Fibroblast of lung (primary cell): ENCODE measurements around the gene OR51E2. TPM values are rescaled to one million over a fixed set of nuclear protein-coding genes. Genes with fewer than 3 reads are reported as not detected.

Experiments
- DNase-seq, 2 donors: peaks; one replicate each; pipeline versions ENCODE4 v3.0.0 to v3.0.0-alpha.2; 2010; ENCODE audit warnings: low read depth in 2 of 2
- H2AFZ ChIP-seq: 2 replicates; pipeline ENCODE4 v1.5.1; 2012; ENCODE audit warnings: low read length, control low read depth, inconsistent platforms
- H3K27ac ChIP-seq: 2 replicates; pipeline ENCODE4 v1.5.1; 2011; ENCODE audit warnings: low read length, control low read depth; ENCODE audit not compliant: insufficient read depth
- H3K27me3 ChIP-seq: 2 replicates; pipeline ENCODE4 v1.5.1; 2011; ENCODE audit warnings: mild to moderate bottlenecking, low read length; ENCODE audit not compliant: control insufficient read depth, insufficient read depth
- H3K36me3 ChIP-seq: 2 replicates; pipeline ENCODE4 v1.5.1; 2011; ENCODE audit warnings: low read length; ENCODE audit not compliant: control insufficient read depth, insufficient read depth
- H3K4me1 ChIP-seq: 2 replicates; pipeline ENCODE4 v1.5.1; 2011; ENCODE audit warnings: low read length; ENCODE audit not compliant: control insufficient read depth, insufficient read depth; ENCODE audit errors: extremely low read depth
- H3K4me2 ChIP-seq: 2 replicates; pipeline ENCODE4 v1.5.1; 2011; ENCODE audit warnings: low read length, control low read depth; ENCODE audit not compliant: insufficient read depth; ENCODE audit errors: extremely low read depth
- H3K4me3 ChIP-seq, 4 experiments: fragments of 200-600 bp in 1 of 4; sonication (generic) in 1 of 4; replicated peaks in 1 of 4; 2 replicates each; pipeline ENCODE4 v1.5.1; 2011 to 2016; ENCODE audit warnings: low read length in 4 of 4, low read depth in 3 of 4, mild to moderate bottlenecking in 3 of 4, control low read depth in 2 of 4, inconsistent platforms in 1 of 4, mixed read lengths in 1 of 4; ENCODE audit not compliant: insufficient read depth in 1 of 4; ENCODE audit errors: control extremely low read depth in 1 of 4
- H3K79me2 ChIP-seq: 2 replicates; pipeline ENCODE4 v1.5.1; 2012; ENCODE audit warnings: mild to moderate bottlenecking, low read length, inconsistent platforms; ENCODE audit not compliant: control insufficient read depth, insufficient read depth
- H3K9ac ChIP-seq: 2 replicates; pipeline ENCODE4 v1.5.1; 2011; ENCODE audit warnings: mild to moderate bottlenecking, low read length, control low read depth; ENCODE audit not compliant: insufficient read depth
- H3K9me3 ChIP-seq: 2 replicates; pipeline ENCODE4 v1.5.1; 2012; ENCODE audit warnings: low read depth, low read length; ENCODE audit not compliant: control insufficient read depth, insufficient read depth
- H4K20me1 ChIP-seq: 2 replicates; pipeline ENCODE4 v1.5.1; 2011; ENCODE audit warnings: low read length; ENCODE audit not compliant: control insufficient read depth, insufficient read depth; ENCODE audit errors: extremely low read depth
- CTCF ChIP-seq, 2 donors: IDR thresholded peaks in 1 of 2; conservative IDR thresholded peaks in 1 of 2; 1 replicate in 1 of 2; 2 replicates in 1 of 2; pipeline ENCODE4 v1.5.1; 2011 to 2012; ENCODE audit warnings: low read length in 2 of 2, control low read depth in 1 of 2, inconsistent platforms in 1 of 2, low read depth in 1 of 2, mild to moderate bottlenecking in 1 of 2
- EZH2 ChIP-seq: IDR thresholded peaks from 2 replicates; pipeline ENCODE4 v1.5.1; 2012; ENCODE audit warnings: low read length, control low read depth, mild to moderate bottlenecking; ENCODE audit errors: missing control alignments
- polyA plus RNA-seq, 2 donors: library from polyadenylated mRNA; depleted of rRNA in 1 of 2; stranded (reverse) in 1 of 2; unstranded in 1 of 2; fragments of >200 nt; gene quantifications; 2 replicates each; pipeline ENCODE4 v1.2.1, GENCODE V29; 2011 to 2012; ENCODE audit warnings: missing spikeins in 1 of 2
- total RNA-seq: library from RNA; depleted of rRNA; stranded (reverse); fragments of >200 nt; gene quantifications from 2 replicates; pipeline ENCODE4 v1.2.1, GENCODE V29; 2014

Gene OR51E2
- total and polyA plus RNA-seq, 2 donors (not counting 1 experiment from before 2014, with no cell fraction given), result 0.02 TPM; not detected in 1

GRCh38 chr11:4680341-4680740, 17.3 kb downstream of the OR51E2 start:
- no peak overlapping the region for H3K9ac ChIP-seq
- no peaks in the 10 kb centered on the region for H3K27me3 ChIP-seq
- H3K79me2 ChIP-seq, result no peaks in the 10 kb centered on the region
- no peaks in the 10 kb centered on the region for H3K36me3 ChIP-seq
- H3K9me3 ChIP-seq, result no peaks in the 10 kb centered on the region
- H2AFZ ChIP-seq, result no peak overlapping the region
- no peaks in the 10 kb centered on the region for H3K4me1 ChIP-seq
- H3K27ac ChIP-seq, result no peak overlapping the region
- DNase-seq, result no peak
- H3K4me2 ChIP-seq, result no peak overlapping the region
- no peak overlapping the region for H3K4me3 ChIP-seq
- H4K20me1 ChIP-seq, result no peaks in the 10 kb centered on the region
- no peak for TF ChIP-seq EZH2
- TF ChIP-seq CTCF (conservative IDR thresholded peaks at IDR 0.05 in 1 of 2, IDR thresholded peaks at IDR 0.05 in 1 of 2; ENCODE audit: low read depth in 1 of 2, low read length in 2 of 2), result no peak

GRCh38 chr11:4677948-4678347, 19.7 kb downstream of the OR51E2 start:
- H3K4me3 ChIP-seq, result no peak overlapping the region
- H3K9ac ChIP-seq, result no peak overlapping the region
- no peak overlapping the region for H3K27ac ChIP-seq
- H4K20me1 ChIP-seq, result no peaks in the 10 kb centered on the region
- H3K4me1 ChIP-seq, result no peaks in the 10 kb centered on the region
- no peak for DNase-seq
- no peak overlapping the region for H2AFZ ChIP-seq
- TF ChIP-seq CTCF (conservative IDR thresholded peaks at IDR 0.05 in 1 of 2, IDR thresholded peaks at IDR 0.05 in 1 of 2; ENCODE audit: low read depth in 1 of 2, low read length in 2 of 2) (no peak), EZH2 (no peak)
- H3K27me3 ChIP-seq, result no peaks in the 10 kb centered on the region
- H3K9me3 ChIP-seq, result no peaks in the 10 kb centered on the region
- H3K4me2 ChIP-seq, result no peak overlapping the region
- H3K79me2 ChIP-seq, result no peaks in the 10 kb centered on the region
- H3K36me3 ChIP-seq, result no peaks in the 10 kb centered on the region

- Histone ChIP-seq H3K79me2 (no peaks in the 10 kb centered on the region), H3K27me3 (no peaks in the 10 kb centered on the region), H3K9ac (no peak overlapping the region), H3K4me3 (no peak overlapping the region), H2AFZ (no peak overlapping the region), H3K4me2 (no peak overlapping the region), H3K27ac (no peak overlapping the region), H3K9me3 (no peaks in the 10 kb centered on the region), H4K20me1 (no peaks in the 10 kb centered on the region), H3K36me3 (no peaks in the 10 kb centered on the region), H3K4me1 (peaks cover 3% of the 10 kb centered on the region)
- no peak for TF ChIP-seq CTCF (conservative IDR thresholded peaks at IDR 0.05 in 1 of 2, IDR thresholded peaks at IDR 0.05 in 1 of 2; ENCODE audit: low read depth in 1 of 2, low read length in 2 of 2)
- TF ChIP-seq EZH2, result no peak
- no peak for DNase-seq
Measured at GRCh38 chr11:4673781-4674180, 23.9 kb downstream of the OR51E2 start.
